Esophagus mucosa (tissue), 1 donor: ENCODE data around the gene FMNL3. TPM values are rescaled to one million over a fixed set of nuclear protein-coding genes. Genes with fewer than 3 reads are reported as not detected.

Experiments
- ATAC-seq: fragments of 200-7000 bp; cut with Tn5 transposase; one replicate; pipeline ENCODE4 v1.9.1; 2020
- total RNA-seq: library from RNA; stranded (reverse); gene quantifications from one replicate; pipeline ENCODE4 v1.2.4, GENCODE V29; 2023
- donor health status: DM: yes; HTN: yes; CAD: no.

FMNL3 gene
- total RNA-seq, 1 donor from 2014 or later: 3.0 TPM

- ATAC-seq: peak; percentile 35
Measured at GRCh38 chr12:49588281-49588680, 118.9 kb downstream of the FMNL3 start.

- ATAC-seq: no peak
Measured at GRCh38 chr12:49587174-49587908, 119.9 kb downstream of the FMNL3 start.

Other genes with a start within 250 kb of the FMNL3 start
- gene KCNH3, start 168.4 kb downstream of the FMNL3 start, total RNA-seq: not detected
- 41.8 TPM for gene MCRS1, start 139.3 kb downstream of the FMNL3 start, total RNA-seq
- 0.36 TPM for gene FAM186B, start 101.8 kb downstream of the FMNL3 start, total RNA-seq
- gene PRPF40B, start 83.8 kb downstream of the FMNL3 start, total RNA-seq: 16.1 TPM
- gene TMBIM6, start 34.2 kb upstream of the FMNL3 start, total RNA-seq: 386 TPM
- gene NCKAP5L, start 121.0 kb upstream of the FMNL3 start, total RNA-seq: 3.9 TPM
- 3.9 TPM for gene BCDIN3D, start 135.7 kb upstream of the FMNL3 start, total RNA-seq
- gene FAIM2, start 196.5 kb upstream of the FMNL3 start, total RNA-seq: 0.04 TPM
- not detected for gene AQP2, start 243.3 kb upstream of the FMNL3 start, total RNA-seq